ENCODE measurements around the gene GTSE1.

- no peak for TF ChIP-seq PPARA (CRISPR knock-in tag; IDR thresholded peaks at IDR 0.05; ENCODE audit: borderline replicate concordance)
- TF ChIP-seq GLIS3 (CRISPR knock-in tag; IDR thresholded peaks at IDR 0.05): no peak
- TF ChIP-seq OSR1 (CRISPR knock-in tag; IDR thresholded peaks at IDR 0.05): no peak
- TF ChIP-seq ESRRG (CRISPR knock-in tag; IDR thresholded peaks at IDR 0.05): no peak
- no peak for TF ChIP-seq ISL1 (CRISPR knock-in tag; IDR thresholded peaks at IDR 0.05)
- TF ChIP-seq ARNTL (CRISPR knock-in tag; IDR thresholded peaks at IDR 0.05; ENCODE audit: borderline replicate concordance, low read depth): no peak
- no peak for TF ChIP-seq SNAI2 (CRISPR knock-in tag; IDR thresholded peaks at IDR 0.05)
- TF ChIP-seq ZNF8 (CRISPR knock-in tag; IDR thresholded peaks at IDR 0.05): no peak
- TF ChIP-seq PATZ1 (CRISPR knock-in tag; IDR thresholded peaks at IDR 0.05; ENCODE audit: borderline replicate concordance): no peak
- TF ChIP-seq CSDC2 (CRISPR knock-in tag; IDR thresholded peaks at IDR 0.05): no peak
- no peak for TF ChIP-seq ZFP30 (CRISPR knock-in tag; IDR thresholded peaks at IDR 0.05)
These were observed 24.5 kb upstream of the GTSE1 start for GRCh38 chr22:46272196-46272595.

Measured in SK-N-SH treated with all-trans-retinoic acid at 6 μM for 48 hours (cell line).